ENCODE data around the gene PPARGC1A.

Gene PPARGC1A

GRCh38 chr4:23909671-23910070, 19.8 kb upstream of the PPARGC1A start:
- DNase-seq, result no peak

- DNase-seq, result no peak
Observed at GRCh38 chr4:23906839-23907238, 17.0 kb upstream of the PPARGC1A start.

GRCh38 chr4:23904639-23905071, 14.8 kb upstream of the PPARGC1A start:
- no peak for DNase-seq

GRCh38 chr4:23903859-23904438, 14.1 kb upstream of the PPARGC1A start:
- no peak for DNase-seq

- no peak for DNase-seq
Observed at GRCh38 chr4:23902222-23902804, 12.5 kb upstream of the PPARGC1A start.

- DNase-seq, result no peak
Observed at GRCh38 chr4:23900636-23901035, 10.8 kb upstream of the PPARGC1A start.

- DNase-seq, result no peak
Observed at GRCh38 chr4:23899565-23899964, 9.7 kb upstream of the PPARGC1A start.

GRCh38 chr4:23897564-23898109, 7.8 kb upstream of the PPARGC1A start:
- DNase-seq, result no peak

GRCh38 chr4:23894021-23894420, 4.2 kb upstream of the PPARGC1A start:
- no peak for DNase-seq

GRCh38 chr4:23891064-23891421, 1.2 kb upstream of the PPARGC1A start:
- no peak for DNase-seq

GRCh38 chr4:23890369-23891063, 669 bp upstream of the PPARGC1A start:
- DNase-seq, result no peak

- DNase-seq, result no peak
Observed at GRCh38 chr4:23889391-23889790, 456 bp downstream of the PPARGC1A start.

- no peak for DNase-seq
Observed at GRCh38 chr4:23888421-23889319, 1.2 kb downstream of the PPARGC1A start.

GRCh38 chr4:23887989-23888388, 1.9 kb downstream of the PPARGC1A start:
- no peak for DNase-seq

- no peak for DNase-seq
Observed at GRCh38 chr4:23887173-23887572, 2.7 kb downstream of the PPARGC1A start.

GRCh38 chr4:23885943-23886590, 3.8 kb downstream of the PPARGC1A start:
- no peak for DNase-seq

GRCh38 chr4:23884741-23885140, 5.1 kb downstream of the PPARGC1A start:
- no peak for DNase-seq

- no peak for DNase-seq
Observed at GRCh38 chr4:23884261-23884660, 5.6 kb downstream of the PPARGC1A start.

GRCh38 chr4:23882976-23883531, 6.8 kb downstream of the PPARGC1A start:
- DNase-seq, result no peak

GRCh38 chr4:23881674-23882337, 8.0 kb downstream of the PPARGC1A start:
- no peak for DNase-seq

- DNase-seq, result no peak
Observed at GRCh38 chr4:23881052-23881501, 8.8 kb downstream of the PPARGC1A start.
